GM15510 (cell line): ENCODE measurements around the gene ZFPM1.

Experiments used
- POLR2A ChIP-seq: IDR thresholded peaks from 3 replicates; pipeline ENCODE4 v1.6.1; 2011; ENCODE audit warnings: borderline replicate concordance; ENCODE audit not compliant: insufficient read length; ENCODE audit errors: extremely low read depth

ZFPM1 gene

DNA sequence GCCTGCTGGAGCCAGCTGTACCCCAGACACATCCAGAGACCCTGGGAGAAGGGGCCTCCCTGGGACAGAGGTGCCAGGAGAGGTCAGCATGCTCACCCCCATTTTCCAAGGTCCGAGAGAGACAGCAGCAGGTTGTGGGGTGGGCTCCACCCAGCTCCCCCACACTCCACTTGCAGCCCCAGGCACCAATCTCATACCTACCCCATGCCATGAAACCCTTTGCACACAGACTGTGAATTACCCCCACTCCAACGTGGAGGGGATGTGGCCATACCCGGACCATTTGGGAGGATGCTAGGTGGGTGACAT lies 34.0 kb downstream of the ZFPM1 start:
- TF ChIP-seq POLR2A = no peak

DNA sequence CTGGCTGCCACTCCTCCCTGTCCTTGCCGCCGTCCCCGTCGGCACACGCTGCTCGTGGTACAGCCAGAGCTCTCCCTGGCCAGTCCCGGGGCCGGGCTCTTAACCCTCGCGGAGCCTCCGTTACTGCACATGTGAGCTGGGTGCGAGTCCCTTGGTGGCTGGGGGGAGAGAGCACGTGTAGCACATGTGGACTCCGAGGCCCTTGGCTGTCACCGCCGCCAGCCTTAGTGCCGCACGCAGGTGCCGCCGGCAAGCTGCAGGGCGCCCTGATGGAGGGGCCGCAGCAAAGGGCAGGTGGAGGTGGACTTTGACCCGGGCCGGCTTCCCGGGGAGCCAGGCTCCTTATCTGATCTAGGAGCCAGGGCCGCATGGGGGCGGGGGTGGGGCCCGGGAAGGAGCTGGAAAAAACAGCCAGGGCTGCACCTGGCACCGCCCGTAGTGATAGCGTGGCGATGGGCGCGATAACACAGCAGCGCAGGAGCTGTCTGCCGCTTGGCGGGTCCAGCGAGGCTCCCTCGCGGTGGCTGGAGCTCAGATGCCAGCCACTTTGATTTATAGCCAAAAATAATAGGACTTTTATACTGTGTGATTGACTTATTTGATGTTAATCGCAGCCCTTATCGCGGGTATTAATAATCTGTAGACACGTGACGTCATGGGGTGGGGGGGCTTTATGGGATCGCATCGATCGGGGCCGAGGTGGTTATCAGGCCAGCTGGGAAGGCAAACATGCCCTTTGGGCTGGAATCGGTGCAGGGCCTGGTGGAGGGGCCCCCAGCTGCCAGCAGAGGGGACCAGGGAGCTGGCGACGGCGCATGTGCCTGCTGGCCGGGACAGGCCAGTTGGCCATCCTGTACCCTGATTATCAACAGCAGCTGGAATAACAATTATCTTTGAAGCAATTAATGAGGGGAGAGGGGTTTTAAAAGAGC lies 35.1 kb downstream of the ZFPM1 start:
- no peak for TF ChIP-seq POLR2A

DNA sequence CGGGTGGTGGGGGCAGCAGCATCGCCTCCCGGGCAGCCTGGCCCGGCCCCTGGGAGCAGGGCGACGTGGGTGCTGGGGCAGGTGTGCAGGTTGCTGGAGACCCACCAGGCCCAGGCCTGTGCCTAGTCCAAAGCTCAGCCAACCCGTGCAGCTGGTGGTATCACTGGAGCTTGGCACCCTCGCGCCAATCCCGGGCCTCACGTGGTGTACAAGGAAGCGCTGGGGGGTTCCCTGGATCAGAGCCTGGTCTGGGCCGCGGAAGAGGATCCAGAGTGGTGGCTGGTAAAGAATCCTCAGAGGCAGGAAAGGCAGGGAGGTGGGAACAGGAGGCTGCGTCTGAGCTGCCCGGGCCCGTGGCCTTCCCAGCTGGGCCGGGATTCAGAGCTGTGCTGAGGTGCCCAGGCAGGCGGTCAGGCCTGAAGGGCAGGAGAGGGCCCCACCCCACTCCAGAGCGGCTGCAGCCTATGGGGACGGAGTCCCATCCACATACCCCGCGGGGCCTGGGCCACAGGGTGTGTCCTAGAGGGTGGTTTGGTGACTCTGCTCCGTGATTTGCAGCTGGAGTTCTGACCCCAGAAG lies 36.2 kb downstream of the ZFPM1 start:
- TF ChIP-seq POLR2A = no peak

DNA sequence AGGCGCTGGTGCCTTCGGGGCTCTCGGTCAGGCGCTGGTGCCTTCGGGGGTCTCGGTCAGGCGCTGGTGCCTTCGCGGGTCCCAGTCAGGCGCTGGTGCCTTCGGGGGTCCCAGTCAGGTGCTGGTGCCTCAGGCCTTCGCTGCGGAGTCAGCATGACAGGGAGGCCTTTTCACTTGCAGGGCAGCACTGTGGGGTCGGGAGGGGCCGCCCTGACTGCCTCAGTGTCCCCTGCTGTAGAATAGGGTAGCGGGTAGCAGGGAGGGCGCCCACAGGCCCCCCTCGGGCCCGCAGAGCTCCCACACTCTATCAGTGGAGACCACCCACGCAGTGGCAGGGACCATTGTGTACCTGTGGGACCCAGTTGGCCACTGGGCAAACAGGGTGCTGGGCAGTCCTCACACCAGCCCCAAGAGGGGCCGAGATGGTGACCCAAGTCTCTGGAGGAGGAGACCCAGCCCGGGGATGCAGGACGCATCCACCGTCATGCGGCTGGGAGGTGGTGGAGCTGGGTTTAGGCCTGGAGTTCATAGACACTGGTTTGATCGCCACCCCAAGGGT lies 38.0 kb downstream of the ZFPM1 start:
- TF ChIP-seq POLR2A = no peak

DNA sequence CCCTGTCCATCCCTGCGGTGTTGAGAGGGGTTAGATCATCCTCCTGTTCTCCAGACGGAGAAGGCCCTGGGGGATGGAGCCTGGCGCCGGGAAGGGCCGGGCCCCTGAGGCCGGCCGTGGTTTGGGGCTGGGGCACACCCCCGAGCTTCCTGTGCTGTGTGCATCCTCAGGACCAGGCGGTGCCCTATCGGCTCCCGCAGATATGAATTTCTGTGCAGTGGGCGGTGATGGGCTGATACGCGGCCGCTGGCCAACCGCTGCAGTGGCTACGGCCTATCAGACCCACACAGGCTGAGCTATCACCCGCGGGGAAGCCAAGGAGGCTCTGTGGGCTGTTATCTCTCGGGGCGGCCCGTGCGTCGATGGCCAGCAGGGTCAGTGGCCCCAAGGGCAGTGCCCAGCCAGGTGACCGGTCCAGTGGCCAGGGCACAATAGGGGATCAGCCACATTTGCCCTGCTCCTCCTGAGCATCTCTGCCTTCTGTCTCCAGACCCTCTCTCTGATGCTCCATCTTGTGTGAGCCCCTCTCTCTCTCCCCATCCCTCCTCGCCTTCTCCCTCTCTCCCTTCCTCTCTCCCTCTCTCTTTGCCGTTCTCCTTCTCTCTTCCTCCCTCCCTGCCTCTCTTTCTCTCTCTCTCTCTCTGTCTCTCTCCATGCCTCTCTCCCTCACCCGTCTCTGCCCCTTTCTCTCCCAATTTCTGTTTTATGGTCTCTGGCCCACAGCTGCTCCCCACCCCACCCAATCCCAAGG lies 38.7 kb downstream of the ZFPM1 start:
- no peak for TF ChIP-seq POLR2A

DNA sequence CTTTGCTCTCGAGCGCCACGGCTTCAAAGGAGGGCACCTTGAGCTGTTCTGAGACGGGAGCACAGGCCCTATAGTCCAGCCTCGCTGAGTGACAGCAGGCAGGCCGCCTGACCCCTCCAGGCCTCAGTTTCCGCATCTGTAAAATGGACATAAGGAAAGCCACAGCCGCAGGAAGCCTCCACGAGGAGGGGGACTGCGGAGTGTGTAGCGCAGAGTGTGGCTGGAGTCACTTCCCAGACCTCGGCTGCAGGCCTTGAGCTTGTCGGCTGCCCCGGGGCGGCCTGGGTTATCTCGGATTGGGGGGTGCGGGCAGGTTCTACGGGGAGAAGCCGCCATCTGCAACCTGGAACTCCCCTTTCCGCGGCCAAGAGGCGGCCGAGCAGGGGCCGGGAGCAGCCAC lies 40.8 kb downstream of the ZFPM1 start:
- TF ChIP-seq POLR2A = no peak

DNA sequence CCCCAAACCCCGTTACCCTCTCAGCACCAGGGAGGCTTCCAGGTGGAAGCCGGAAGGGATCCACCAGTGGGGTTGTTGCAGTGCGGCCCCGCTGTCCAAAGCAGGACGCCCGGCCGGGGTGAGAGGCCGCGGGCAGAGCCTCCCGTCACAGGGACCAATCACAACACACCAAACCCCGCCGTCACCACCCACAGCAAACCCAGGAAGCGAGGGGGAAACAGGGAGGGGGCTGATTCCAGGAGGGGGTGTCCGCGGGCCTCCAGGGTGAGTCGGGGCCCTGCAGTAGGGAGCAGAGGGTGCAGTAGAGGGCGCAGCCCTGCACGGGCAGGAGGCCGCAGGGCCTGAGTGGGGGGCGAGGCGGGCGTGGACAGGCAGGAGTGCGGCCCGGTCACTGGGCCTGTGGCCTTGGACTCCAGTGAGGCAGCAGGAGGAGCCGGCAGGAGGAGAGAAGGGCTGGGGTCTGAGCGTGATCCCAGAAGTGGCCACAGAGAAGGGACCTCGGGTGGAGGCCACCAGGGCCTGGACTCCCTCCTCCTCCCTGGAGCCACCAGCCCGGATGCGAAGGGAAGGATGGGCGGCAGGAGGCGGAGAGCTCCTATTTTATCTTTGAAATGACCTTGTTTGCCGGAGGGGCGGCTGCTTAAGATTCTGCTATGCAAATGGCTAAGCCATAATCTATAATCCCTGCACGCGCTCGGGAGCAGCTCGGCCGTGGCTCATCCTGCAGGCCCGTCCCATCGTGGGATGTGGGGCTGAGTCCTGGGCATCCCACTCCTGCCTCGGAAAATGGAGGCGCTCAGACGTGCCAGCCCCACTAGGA lies 41.5 kb downstream of the ZFPM1 start:
- no peak for TF ChIP-seq POLR2A

DNA sequence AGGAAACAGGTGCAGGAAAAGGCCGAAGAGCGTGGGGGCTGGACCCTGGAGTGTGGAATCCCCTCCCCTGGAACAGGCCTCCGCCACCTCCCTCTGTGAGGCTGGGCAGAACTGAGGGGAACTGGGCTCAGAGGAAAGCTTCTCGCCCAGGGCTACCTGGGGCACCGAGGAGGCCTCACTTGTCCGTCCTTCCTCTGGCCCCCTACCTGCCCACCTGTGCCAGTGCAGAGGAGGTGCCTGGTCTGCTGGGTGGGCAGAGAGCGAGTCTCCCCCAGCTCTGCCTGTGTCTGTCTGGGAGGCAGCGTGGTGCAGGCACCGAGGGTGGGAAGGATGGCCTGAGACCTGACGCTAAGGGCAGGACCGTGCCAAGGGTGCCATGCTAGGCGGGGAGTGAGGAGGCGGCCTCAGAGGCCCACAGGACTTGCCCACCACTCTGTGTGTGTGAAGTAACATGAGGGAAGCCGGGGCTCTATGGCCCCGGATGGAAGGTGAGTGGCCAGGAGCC lies 42.2 kb downstream of the ZFPM1 start:
- no peak for TF ChIP-seq POLR2A

DNA sequence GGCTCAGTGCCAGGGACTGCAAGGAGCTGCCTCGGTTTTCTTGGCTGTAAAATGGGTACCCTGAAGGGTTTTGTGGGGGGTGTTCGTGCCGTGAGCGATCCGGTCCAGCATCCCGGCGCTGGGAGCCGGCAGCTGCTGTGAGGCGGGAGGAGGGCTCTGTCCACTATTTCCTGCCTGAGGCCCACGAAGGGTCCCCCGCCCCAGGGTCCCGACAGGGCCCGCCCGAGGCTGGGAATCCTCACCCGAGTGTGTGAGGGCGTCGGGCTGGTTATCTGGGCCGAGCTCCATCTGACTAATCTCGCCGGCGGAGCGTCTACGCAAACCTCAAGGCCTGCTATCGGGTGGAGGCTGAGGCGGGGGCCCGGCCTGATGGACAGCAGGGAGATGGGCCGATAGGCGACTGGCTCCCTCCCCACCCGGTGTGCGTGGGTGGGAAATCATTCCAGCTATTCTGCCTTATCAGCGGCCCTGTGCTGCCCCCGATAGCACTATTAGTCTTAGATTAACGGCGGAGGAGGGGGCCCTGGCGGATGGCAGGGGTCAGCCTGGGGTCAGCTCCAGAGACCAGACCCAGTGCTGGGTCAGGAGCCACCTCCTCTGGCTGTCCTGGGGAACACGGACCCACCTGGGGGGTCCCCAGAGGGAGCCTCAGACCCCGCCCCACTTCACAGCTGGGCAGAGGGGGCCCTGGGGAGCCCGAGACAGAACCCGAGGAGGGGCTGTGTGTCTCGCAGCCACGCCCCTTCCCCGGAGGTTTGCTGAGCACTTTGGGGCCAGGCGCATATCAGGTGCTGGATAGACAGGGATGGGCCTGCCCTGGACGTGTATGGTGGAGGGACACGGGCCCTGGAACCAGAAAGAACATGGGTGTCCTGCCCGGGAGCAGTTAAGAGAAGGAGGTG lies 44.7 kb downstream of the ZFPM1 start:
- TF ChIP-seq POLR2A = no peak

DNA sequence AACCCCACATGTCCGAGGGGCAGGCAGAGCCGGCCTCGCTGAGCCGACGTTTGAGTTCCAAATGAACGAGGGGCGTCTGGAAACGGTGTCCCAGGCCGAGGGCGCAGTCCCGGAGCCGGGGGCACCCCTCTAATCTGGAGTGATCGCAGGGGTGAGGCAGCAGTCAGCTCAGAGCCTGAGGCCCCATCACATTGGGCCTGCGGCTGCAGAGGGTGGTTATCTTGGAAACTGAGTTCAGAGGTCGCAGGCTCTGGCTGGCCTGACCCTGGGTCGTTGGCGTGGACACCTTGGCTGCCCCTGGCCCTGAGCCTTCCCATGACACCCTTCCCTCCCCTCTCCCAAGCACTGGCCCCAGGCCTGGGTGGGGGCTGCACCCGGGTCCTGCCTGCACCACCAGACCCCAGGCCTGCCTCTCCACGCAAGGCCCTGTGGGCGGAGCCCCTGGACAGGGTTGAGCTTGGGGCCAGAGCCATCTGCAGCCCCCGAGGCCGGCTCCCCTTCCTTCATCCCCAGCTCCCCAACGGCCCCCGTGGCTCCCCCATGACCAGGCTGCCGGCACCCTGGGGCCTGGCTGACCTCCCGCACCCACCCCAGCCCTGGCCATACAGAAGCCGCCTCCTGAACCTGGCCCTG lies 45.6 kb downstream of the ZFPM1 start:
- TF ChIP-seq POLR2A = no peak

DNA sequence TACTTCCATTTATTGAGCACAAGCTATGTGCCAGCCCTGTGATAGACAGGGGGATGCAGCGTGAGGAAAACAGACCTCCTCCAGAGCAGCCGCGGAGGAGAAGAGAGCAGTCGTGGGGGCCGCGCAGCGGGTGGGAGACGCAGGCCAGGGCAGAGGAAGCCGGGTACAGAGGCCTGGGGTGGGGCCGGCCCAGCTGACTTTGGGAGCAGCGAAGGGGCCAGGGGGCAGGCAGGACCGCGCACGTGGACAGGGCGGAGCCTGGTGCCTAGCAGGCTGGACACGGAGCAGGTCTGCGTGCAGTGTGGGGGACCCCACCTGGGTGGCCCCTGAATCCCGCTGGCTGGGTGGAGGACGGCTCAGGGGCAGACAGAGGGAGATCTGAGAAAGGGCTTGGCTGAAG lies 46.2 kb downstream of the ZFPM1 start:
- TF ChIP-seq POLR2A = no peak

DNA sequence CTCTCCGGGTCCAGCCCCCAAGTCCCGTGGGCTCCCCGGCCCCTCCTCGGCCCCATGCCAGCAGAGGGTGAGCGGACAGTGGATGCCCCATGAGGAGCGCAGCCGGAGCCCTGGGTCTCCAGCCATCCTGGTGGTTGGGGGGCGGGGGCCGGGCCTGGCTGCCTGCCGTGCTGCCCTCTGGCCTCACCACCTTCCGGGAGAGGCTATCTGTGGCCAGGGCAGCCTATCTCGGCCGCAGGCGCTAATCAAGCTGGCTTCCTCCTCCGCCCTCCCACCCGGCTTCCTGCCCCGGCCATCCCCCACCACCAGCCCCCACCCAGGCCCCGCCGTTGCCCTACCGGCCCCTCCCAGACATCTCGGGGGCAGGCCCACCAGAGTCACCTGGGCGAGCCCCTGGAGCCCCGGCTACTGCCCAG lies 46.8 kb downstream of the ZFPM1 start:
- TF ChIP-seq POLR2A = no peak

DNA sequence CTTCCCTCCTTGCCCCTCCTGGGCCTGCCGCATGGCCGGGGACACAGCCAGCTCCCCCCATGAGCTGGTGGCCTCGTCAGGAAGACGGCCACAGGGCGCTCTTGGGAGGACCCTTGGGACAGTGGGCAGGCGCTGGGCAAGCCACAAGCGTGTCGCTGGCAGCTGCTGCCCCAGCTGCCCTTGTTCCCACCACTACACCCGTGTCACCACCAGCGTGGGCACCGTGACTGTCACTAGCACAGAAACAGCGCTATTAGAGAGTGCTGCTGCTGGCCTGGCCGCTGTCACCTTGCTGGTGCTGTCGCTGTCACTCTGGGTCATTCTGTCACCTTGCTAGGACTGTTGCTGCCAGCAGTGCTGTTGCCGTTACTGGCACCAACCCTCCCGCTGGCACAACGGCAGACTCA lies 47.2 kb downstream of the ZFPM1 start:
- TF ChIP-seq POLR2A = no peak
